ENCODE data around the gene DNAJC5. TPM values are rescaled to one million over a fixed set of nuclear protein-coding genes. Genes with fewer than 3 reads are reported as not detected.

DNAJC5 gene
- total and polyA plus RNA-seq, 9 of the 15 experiments (the other 6 are each of a cell fraction or from before 2014, with no cell fraction given), result 0.95 to 42.8 (median 23.4) TPM

GRCh38 chr20:63955827-63956663 is 61.1 kb downstream of the DNAJC5 start, which contains the start of gene UCKL1 (continued):
- no peak for TF ChIP-seq DACH1 (IDR thresholded peaks at IDR 0.05; ENCODE audit: partially characterized antibody)
- no peak for TF ChIP-seq RBM25 (IDR thresholded peaks at IDR 0.05; ENCODE audit: low read depth, low read length, severe bottlenecking)
- no peak for TF ChIP-seq TRIM28 (IDR thresholded peaks at IDR 0.05)
- TF ChIP-seq ZNF740 (CRISPR knock-in tag; IDR thresholded peaks at IDR 0.05), result peak; percentile 74
- peak in 1 of 2 experiments; percentile 77; a peak in 2 of 4 replicates for TF ChIP-seq ZNF740 (tag; IDR thresholded peaks at IDR 0.05)
- peak; percentile 71 for TF ChIP-seq VEZF1 (CRISPR knock-in tag; IDR thresholded peaks at IDR 0.05)
- TF ChIP-seq CREM (IDR thresholded peaks at IDR 0.05; ENCODE audit: low read depth), result peak; percentile 91
- TF ChIP-seq MAX (CRISPR knock-in tag; IDR thresholded peaks at IDR 0.05), result peak; percentile 92
- no peak for TF ChIP-seq LARP7 (IDR thresholded peaks at IDR 0.05)
- TF ChIP-seq TCF15 (CRISPR knock-in tag; IDR thresholded peaks at IDR 0.05), result no peak
- peak; percentile 86 for TF ChIP-seq SP1 (CRISPR knock-in tag; IDR thresholded peaks at IDR 0.05)
- TF ChIP-seq ZNF695 (CRISPR knock-in tag; IDR thresholded peaks at IDR 0.05), result no peak
- TF ChIP-seq ZNF449 (CRISPR knock-in tag; IDR thresholded peaks at IDR 0.05), result no peak
- TF ChIP-seq CBX5 (IDR thresholded peaks at IDR 0.05; ENCODE audit: borderline replicate concordance, low read depth), result no peak
- 0 out of 2 replicates have a peak, but pooled peaks have one; percentile 64 for TF ChIP-seq ZNF431 (CRISPR knock-in tag; IDR thresholded peaks at IDR 0.05)
- TF ChIP-seq GMEB1 (CRISPR knock-in tag; IDR thresholded peaks at IDR 0.05), result peak; percentile 67
- 0 out of 2 replicates have a peak, but pooled peaks have one; percentile 19 for TF ChIP-seq TCF3 (CRISPR knock-in tag; IDR thresholded peaks at IDR 0.05)
- TF ChIP-seq ZNF277 (CRISPR knock-in tag; IDR thresholded peaks at IDR 0.05; ENCODE audit: borderline replicate concordance), result no peak
- no peak for TF ChIP-seq MAFF (IDR thresholded peaks at IDR 0.05; ENCODE audit: low read length)
